Measurements from ENCODE around the gene MCTP2. TPM values are rescaled to one million over a fixed set of nuclear protein-coding genes. Genes with fewer than 3 reads are reported as not detected.

MCTP2 gene
- total and polyA plus RNA-seq, 2 of the 8 experiments (the other 6 are each of a cell fraction or from before 2014, with no cell fraction given) = 3.4 to 4.5 TPM

DNA sequence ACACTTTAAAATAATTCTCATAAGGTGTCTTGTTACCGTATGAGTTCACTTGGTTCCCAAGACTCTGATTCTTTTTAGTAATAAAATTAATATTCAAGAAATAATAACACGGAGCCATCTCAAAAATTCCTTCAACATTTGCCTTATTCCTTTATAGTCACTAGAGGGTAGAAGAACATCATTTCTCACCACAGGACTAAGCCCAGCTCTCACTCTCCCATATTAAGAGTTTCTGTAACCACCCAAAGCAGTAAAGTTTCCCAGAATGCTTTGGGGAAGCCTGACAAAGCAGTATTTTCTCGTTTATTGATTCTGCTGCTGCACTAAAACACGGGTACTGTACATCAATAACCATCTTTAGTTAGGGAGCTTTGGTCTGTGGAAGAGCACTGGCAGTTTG lies 114.9 kb downstream of the MCTP2 start:
- Histone ChIP-seq H3K4me1 (replicated peaks in 1 of 4; ENCODE audit: control insufficient read depth in 3 of 4, insufficient read depth in 4 of 4, low read length in 3 of 4) (no peaks in the 10 kb centered on the region), H4K20me1 (replicated peaks in 1 of 2; ENCODE audit: control insufficient read depth in 1 of 2, insufficient read depth in 2 of 2, low read length in 2 of 2) (no peaks in the 10 kb centered on the region), H3K4me3 (ENCODE audit: extremely low read depth in 1 of 4, insufficient read depth in 2 of 4, low read depth in 3 of 4, low read length in 4 of 4) (no peak overlapping the region), H2BK20ac (ENCODE audit: low read length) (no peak overlapping the region), H3K23ac (ENCODE audit: insufficient read length) (no peak overlapping the region), H4K91ac (replicated peaks; ENCODE audit: insufficient read length, low read length) (no peak overlapping the region), H2BK120ac (replicated peaks; ENCODE audit: low read depth, low read length) (no peak overlapping the region), H2BK5ac (ENCODE audit: low read depth, low read length) (no peak overlapping the region), H3K4ac (replicated peaks; ENCODE audit: insufficient read length, low read depth, low read length) (no peak overlapping the region), H2AK5ac (ENCODE audit: low read depth, low read length) (no peak overlapping the region), H3K27me3 (replicated peaks in 1 of 4; ENCODE audit: control insufficient read depth in 3 of 4, extremely low read depth in 1 of 4, insufficient read depth in 3 of 4, low read length in 3 of 4) (no peaks in the 10 kb centered on the region), H3K18ac (ENCODE audit: extremely low read depth, low read length) (no peak overlapping the region), H4K8ac (ENCODE audit: extremely low read depth, insufficient read depth, low read length) (no peak overlapping the region), H3K79me1 (ENCODE audit: low read depth, low read length) (no peaks in the 10 kb centered on the region), H3K36me3 (ENCODE audit: control insufficient read depth in 2 of 4, insufficient read depth in 4 of 4, low read length in 3 of 4) (no peaks in the 10 kb centered on the region), H3K9ac (replicated peaks in 1 of 4; ENCODE audit: extremely low read depth in 1 of 4, low read depth in 3 of 4, low read length in 3 of 4) (no peak overlapping the region), H3K9me3 (ENCODE audit: insufficient read depth in 2 of 2, low read depth in 1 of 2, low read length in 1 of 2) (no peaks in the 10 kb centered on the region), H2AFZ (ENCODE audit: low read length) (no peak overlapping the region), H4K5ac (ENCODE audit: insufficient read length, low read depth, low read length) (no peak overlapping the region), H3K79me2 (ENCODE audit: control insufficient read depth in 1 of 2, insufficient read depth in 2 of 2, low read length in 2 of 2) (no peaks in the 10 kb centered on the region), H2BK12ac (ENCODE audit: low read depth, low read length) (no peak overlapping the region), H2BK15ac (ENCODE audit: low read length) (no peak overlapping the region), H3K27ac (ENCODE audit: low read depth, low read length) (no peak overlapping the region), H3K14ac (ENCODE audit: insufficient read length) (no peak overlapping the region), H3K4me2 (ENCODE audit: insufficient read depth in 1 of 2, low read depth in 2 of 2, low read length in 2 of 2) (no peak overlapping the region), H3K23me2 (ENCODE audit: low read depth, low read length) (no peaks in the 10 kb centered on the region; the same call in 1 of the 2 replicates), H3K56ac (replicated peaks; ENCODE audit: insufficient read length, low read depth, low read length) (no peak overlapping the region)
- CTCF ChIA-PET (ENCODE audit: partially characterized antibody) = interaction anchor here (1.3 to 1.6 kb wide), 2 partner anchors 23 to 183 kb away, joined by 4 read pairs; no protein-coding TSS in a partner anchor
- 89% methylated on average over 4 of the region's 4 CpGs; no CpG with 5 or more reads in 1 of the 2 experiments for WGBS, 2 experiments (ENCODE audit: extremely low coverage in 1 of 2, insufficient coverage in 1 of 2, insufficient read length in 1 of 2, insufficient replicate concordance in 2 of 2, low coverage in 1 of 2, low lambda C conversion rate in 2 of 2, missing lambda C conversion rate in 1 of 2)
- POLR2A ChIA-PET (ENCODE audit: partially characterized antibody) = interaction anchor here (0.6 kb wide), 1 partner anchor 210 kb away, joined by 3 read pairs; no protein-coding TSS in a partner anchor
- DNase-seq (ENCODE audit: low read depth in 1 of 2, low spot score in 2 of 2) = no peak
- FAIRE-seq = no peak
- TF ChIP-seq BACH1 (IDR thresholded peaks at IDR 0.05; ENCODE audit: low read length) (no peak), TCF12 (IDR thresholded peaks at IDR 0.05; ENCODE audit: low read depth, low read length) (no peak), NANOG (IDR thresholded peaks at IDR 0.05; ENCODE audit: insufficient read depth, low read depth, low read length, poor library complexity, severe bottlenecking) (no peak), KDM1A (IDR thresholded peaks at IDR 0.05; ENCODE audit: borderline replicate concordance, low read length) (no peak), GABPA (IDR thresholded peaks at IDR 0.05; ENCODE audit: borderline replicate concordance, insufficient read depth, low read length) (no peak), SIN3A (conservative IDR thresholded peaks at IDR 0.05 in 1 of 2, IDR thresholded peaks at IDR 0.05 in 1 of 2; ENCODE audit: low read depth in 1 of 2, low read length in 2 of 2) (no peak), CEBPB (IDR thresholded peaks at IDR 0.05; ENCODE audit: low read depth, low read length) (no peak), TAF7 (optimal IDR thresholded peaks at IDR 0.05; ENCODE audit: borderline replicate concordance, low read depth, low read length) (no peak), SAP30 (IDR thresholded peaks at IDR 0.05; ENCODE audit: insufficient read depth, insufficient replicate concordance, low read length) (no peak), BRCA1 (IDR thresholded peaks at IDR 0.05; ENCODE audit: low read depth, low read length) (no peak), CBX8 (IDR thresholded peaks at IDR 0.05; ENCODE audit: borderline replicate concordance, low read depth, low read length) (no peak), ATF3 (IDR thresholded peaks at IDR 0.05; ENCODE audit: insufficient read depth, low read depth, low read length) (no peak)
